COLO829 (cell line): ENCODE results near the gene RUBCNL.
"Not testable (repeated sequence)": the region's sequence is repeated elsewhere in the genome, so short reads cannot be mapped to it uniquely, and the experiment has no call there.

ENCODE experiments used
- DNase-seq: peaks from one replicate; pipeline ENCODE4 v3.0.0; 2012; ENCODE audit warnings: low spot score

RUBCNL gene

DNA sequence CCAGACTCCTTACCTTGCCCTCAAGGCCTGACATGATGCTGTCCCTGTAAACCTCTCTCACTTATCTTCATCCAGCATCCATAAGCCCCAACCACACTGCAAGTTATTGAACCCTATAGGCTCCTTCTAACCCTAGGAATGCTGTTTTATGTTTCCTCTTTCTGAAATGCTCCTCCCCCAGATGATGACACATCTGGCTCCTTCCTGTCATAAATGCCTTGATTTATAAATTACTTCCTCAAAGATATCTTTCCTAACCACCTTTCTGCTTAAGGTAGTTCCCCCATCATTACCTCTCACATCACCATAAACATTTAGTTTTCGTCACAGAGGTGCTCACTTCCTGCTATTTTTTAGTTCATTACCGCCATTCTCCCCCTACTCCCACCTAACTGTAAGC, 12.3 kb downstream of the RUBCNL start:
- DNase-seq, result no peak

DNA sequence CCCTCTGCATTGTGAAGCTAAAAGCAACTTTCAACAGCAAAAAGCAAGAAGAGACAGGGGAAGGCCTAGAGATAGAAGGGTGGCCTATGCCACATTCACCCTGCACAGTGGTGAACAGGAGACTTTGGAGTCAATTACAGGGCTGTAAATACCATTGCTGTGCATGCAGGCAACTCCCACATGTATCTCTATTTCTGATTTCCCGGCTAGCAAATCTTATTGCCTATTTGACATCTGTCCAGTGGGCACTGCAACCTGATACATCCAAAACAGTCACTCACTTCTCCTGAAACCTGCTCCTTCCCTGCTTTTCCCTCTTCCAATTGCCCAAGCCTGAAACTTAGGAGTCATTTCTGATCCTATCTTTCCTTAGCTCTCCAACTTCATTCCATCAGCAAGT, 13.4 kb downstream of the RUBCNL start:
- DNase-seq, result no peak

DNA sequence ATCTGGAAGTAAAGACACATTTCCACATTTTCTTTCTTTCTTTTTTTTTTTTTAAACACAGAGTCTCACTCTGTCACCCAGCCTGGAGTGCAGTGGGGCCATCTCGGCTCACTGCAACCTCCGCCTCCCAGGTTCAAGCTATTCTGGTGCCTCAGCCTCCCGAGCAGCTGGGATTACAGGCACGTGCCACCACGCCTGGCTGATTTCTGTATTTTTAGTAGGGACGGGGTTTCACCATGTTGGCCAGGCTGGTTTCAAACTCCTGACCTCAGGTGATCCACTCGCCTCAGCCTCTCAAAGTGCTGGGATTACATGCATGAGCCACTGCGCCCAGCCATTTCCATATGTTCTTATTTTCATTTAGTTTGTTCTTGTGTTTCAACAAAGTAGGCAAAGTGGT, 14.1 kb downstream of the RUBCNL start:
- DNase-seq, result not testable (repeated sequence)

DNA sequence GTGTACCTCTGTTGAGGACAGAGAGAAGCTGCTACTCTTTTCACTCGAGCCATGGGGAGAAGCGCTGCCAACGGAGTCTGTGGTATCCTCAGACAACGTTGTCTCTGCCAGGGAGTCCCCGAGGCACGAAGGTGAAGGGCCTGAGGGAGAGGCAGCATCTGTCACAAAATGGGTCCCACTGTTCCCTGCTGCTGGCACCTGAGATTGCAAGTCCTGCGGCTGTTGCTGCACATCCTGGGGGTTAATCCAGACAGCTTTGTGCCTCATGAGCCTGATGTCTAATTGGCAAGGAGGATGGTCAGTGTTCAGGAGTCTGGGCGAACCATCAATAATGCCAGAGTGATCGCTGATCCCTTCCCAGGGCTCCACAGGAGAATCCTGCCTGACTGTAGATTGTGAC, 15.0 kb downstream of the RUBCNL start:
- no peak for DNase-seq

DNA sequence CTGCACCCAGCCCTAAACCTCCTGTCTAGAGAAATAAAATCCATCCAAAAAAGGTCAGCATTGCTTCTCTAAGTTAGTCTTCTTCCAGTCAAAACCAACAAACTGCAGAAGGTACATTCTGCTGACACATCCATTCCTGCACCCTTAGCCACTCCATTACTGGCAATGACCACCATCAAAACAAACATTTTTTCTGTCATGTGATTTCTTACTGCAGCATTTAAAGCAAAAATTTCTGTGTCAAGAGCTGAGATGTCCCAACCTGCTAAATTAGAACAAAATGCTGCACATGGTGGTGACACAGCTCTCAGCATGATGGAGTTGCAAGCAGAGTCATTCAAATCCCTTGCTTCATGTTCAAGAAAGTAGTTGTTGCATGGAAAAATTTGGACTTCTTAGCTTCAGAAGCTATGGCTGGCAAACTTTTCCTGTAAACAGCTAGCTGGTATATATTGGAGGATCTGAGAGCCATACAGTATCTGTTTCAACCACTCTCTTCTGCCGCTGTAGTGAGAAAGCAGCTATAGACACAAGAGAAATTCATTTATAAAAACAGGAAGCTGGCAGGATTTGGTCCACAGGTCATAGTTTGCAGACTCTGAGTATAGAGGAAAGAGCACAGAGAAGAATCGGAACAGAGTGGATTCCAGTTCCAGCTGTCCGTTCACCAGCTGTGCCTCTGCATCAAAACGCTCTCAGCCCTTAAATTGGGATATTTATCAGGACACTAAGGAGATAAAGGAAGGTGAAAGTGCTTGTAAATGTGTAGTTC, 17.4 kb downstream of the RUBCNL start:
- no peak for DNase-seq

DNA sequence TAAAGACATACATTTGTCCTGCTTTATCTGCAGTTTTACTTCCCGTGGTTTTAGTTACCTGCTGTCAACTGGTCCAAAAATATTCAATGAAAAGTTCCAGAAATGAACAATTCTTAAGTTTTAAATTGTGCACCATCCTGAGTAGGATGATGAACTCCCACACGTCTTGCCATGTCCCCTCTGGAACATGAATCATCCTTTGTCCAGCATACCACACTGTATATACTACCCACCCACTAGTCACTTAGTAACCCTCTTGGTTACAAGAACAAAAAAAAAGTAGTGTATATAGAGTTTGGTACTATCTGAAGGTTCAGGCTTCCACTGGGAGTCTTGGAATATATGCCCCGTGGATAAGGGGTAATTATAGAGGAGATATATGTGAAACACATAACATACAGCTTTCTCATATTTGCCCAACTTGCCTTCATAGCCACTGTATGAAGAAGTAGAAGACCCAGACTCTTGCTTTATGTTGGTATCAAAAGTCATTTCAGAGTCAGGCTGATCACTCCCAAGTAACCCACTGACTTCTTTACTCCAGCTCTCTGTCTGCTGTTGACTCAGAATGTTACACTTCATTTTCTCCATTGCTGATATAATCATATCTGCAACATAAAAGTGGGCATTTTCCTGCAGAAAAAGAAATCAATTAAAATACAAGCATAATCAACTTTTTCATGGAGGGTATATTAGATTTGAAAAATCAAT, 19.3 kb downstream of the RUBCNL start:
- no peak for DNase-seq

DNA sequence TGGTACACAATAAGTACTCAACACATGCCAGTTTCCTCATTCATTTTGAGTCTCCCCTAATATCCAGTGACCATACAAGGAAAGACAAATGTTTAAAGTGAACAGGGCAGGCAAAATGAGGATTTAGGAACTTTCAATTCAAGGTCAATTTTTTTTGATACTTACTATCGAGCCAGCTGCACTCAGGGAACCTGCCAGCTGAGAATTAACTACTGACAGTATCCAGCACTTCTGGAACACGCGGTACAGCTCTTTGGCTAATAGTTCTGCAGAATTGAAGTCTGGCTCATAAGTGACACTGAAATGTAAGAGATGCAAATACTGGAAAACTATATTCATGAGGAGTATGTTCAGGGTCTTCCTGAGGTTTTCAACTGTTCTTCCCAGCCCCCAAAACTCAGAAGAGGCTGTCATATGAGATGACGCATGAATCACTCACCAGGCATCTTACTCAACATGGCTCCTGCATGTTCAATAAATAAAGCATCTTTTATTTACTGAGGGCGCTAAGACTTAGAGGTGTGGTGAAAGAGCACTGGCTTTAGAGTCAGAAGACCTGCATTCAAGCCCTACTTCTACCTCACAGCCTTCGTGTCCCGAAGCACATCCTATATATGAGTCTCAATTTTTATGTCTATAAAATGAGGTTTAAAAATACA, 25.6 kb downstream of the RUBCNL start:
- peak; percentile 13 for DNase-seq

DNA sequence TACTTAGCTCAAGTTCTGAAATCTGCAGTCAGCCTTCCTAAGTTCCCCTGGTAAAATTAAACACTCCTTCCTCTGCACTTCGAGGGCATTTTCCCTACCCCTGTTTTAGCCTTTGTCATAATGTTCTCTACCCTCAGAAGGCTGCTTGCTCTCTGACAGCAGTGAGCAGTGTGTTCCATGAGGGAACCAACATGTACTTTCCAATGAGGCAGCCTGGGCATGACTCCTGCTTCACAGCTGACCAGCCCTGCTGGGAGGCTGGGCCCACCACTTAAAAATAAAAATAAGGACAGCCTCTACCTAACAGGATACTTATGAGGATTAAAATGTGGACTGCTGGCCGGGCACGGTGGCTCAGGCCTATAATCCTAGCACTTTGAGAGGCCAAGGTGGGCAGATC, 26.4 kb downstream of the RUBCNL start:
- DNase-seq, result no peak

DNA sequence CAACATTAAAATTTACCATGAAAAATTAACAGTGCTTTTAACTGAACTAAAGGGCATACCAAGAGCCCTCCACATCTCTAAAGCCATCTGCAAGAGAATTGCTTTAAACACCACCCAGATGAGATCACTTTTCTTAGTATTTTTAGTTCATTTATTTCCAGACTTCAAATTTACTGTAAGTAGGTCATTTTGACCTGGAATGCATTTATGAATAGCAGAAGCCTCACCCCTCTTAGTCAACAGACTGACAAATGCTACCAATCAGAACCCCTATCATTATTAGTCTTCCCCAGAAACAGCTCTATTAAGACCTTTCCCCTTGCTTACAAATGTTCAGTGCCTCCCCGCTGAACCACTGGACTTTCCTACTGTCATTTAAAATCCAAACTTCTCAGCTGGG, 27.3 kb downstream of the RUBCNL start:
- no peak for DNase-seq

DNA sequence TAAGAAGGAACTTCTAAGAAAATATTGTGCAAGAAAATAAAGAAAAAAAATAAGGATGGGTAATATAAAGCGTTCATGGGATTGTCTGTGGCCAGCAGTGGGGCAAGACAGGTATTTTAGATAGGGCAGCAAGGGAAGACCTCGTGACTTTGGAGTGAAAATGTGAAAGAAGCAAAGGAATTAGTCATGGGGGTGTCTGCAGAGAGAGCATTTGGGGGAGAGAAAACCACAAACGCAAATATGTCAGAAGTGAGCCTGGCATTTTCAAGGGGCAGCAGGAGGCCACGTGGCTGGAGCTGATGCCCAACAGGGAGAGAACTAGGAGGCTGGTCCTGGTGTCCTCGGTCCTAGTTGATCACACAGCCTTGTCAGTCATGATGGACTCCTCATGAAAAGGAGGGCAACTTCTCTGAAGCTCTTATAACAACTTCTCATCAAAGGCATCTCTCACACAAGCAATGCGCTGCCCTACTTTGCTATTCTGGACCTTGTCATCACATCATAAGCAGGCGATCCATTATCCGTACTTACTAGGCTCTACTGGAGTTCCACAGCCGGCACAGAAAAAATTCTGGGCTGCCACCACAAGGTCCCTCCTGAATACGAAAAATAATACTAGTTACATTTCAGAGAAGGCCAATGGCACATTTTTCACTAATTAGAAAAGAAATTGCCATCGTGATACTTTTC, 31.0 kb downstream of the RUBCNL start:
- no peak for DNase-seq

DNA sequence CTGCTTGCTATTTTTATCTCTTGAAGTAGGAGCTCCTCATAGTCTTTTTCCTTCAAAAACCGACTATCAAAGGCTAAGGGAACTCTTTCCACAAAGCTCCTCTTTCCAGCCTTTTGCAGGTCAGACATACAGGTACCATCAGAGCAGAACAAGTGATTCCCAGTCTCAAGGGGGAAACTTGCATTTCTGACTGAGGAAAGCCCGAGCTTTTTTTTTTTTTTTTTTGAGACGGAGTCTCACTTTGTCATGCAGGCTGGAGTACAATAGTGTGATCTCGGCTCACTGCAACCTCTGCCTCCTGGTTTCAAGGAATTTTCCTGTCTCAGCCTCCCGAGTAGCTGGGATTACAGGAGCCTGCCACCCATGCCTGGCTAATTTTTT, 32.0 kb downstream of the RUBCNL start:
- no peak for DNase-seq

DNA sequence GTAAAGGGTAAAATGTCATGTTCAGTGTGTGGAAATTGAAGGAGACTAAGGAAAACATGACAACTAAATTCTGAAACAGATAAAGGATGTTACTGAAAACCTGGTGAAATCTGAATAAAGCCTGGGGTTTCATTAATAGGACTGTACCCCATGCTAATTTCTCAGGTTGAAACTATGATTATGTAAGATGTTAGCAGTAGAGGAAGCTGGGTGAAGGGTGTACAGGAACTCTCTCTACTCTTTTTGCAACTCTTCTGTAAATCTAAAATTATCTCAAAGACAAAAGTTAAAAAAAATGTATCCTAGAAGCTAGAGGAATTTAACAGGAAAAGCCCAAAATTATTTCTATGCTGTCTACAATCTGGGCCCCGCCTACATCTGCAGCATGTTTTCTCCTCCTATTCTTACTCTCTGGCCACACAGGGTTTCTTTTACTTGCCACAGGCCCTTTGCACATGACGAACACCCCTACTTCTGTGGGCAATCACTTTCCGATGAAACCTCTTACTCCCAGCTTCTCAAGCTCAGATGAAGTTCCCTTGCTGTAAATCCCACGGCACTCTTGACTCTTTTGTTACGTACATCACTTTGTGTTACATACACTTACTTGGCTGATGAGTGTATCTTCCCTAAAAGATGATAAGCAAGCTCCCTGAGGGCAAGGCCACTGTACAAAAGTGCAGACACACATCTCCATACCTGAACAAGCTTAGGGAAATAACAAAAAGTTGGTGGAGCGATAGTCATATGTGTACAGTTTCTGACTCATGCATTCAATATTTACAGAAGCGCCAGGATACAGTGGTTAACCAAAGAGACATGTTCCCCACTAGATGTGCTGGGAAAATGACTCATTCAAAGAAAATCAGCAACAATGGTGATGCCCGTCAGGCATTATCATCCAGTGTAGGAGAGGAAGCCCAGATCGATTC, 32.6 kb downstream of the RUBCNL start:
- peak; percentile 52 for DNase-seq

DNA sequence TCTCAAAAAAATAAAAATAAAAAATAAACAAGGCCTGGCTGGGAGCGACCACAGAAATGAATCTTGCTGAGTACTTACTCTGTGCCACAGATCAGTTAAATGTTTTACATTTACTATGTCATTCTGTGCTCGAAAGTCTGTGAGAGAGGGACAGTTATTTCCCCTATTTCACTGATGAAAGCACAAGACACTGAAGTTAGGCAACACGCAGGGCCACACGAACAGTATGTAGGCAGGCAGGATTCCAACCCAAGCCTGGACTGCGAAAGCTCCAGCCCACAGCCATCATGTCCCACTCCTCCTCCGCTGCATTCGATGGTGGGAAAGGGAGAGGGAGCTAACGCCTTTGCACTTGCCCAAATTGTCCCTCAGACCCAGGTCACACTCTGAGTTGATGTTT, 34.2 kb downstream of the RUBCNL start:
- DNase-seq, result no peak

DNA sequence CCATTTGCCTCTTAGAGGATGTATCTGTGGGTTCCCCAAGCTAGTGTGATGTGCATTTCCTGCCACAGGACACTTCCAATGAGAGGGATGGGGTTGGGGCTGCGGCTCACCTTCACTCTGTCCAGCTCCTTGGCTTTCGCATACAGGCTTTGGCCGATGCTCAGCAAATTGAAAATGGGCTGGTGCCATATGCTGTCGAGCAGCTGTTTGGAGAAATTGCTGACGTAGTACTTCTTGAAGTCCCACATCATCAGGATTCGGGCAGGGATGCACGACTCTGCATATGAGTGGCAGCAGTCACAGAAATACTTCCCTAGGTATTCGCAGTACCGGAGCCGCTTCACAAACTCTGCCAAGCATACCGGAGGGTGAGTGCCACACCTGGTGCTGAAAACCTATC, 37.0 kb downstream of the RUBCNL start:
- no peak for DNase-seq

DNA sequence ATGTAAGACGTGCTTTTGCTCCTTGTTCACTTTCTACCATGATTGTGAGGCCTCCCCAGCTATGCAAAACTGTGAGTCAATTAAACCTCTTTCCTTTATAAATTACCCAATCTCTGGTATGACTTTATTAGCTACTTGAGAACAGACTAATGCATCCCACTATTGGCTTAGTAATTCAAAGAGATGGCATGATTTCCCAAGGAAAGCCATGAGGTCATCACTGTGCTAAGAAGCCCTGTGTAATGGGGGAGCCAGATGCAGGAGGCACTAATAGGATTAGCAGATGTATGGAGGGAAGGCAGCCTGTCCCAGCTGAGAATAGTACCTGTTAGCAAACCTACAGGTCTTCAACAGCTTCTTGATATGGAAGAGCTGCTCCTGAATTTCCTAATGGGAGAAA, 38.1 kb downstream of the RUBCNL start:
- no peak for DNase-seq

DNA sequence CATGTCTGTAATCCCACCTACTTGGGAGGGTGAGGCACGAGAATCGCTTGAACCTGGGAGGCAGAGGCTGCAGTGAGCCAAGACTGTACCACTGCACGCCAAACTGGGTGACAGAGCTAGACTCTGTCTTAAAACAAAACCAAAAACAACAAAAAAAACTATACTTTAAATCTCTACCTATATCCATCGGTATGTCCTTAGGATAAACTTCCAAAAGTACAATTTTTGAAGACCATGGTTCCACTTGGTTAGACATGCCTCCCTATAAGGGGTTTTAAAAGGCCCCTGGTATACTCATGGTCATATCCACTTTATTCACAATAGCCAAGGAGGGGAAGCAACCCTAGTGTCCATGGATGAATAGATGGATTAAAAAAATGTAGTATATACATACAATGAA, 39.8 kb downstream of the RUBCNL start:
- no peak for DNase-seq

DNA sequence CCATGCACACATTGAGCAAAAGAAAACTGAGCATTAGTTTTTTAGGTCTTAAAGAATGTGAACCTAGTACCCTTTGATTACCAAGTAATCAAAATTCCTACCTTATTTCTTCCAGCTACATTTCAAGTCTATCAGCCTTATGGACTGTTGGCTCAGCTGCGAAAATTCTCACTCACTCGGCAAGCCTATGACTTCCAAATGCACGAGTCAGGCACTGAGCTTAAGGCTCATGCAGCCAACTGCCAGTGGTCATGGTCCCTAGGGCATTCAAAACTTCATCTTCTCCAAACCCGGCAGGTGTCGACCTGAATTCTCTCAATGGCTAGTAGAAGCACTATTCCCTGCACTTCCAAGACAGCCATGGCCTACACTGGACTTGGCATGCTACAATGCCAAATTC, 41.2 kb downstream of the RUBCNL start:
- no peak for DNase-seq

DNA sequence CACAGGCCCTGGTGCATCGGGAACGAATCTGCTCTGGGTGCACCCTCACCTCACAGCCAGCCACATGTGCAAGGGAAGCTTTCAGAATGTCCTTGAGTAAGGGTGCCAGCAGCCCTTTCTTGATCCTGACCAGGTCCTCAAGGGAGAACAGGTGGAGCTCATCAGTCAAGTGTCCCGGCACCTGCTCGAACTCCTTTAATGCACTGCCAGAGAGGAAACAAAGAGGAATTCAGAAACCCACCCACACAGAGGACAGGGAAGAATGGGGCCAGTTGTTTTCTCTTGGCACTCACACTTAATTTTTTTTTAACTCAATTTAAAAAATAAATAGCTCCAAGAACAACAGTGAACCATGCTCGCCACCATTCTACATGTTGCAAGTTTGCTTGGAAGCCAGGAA, 41.7 kb downstream of the RUBCNL start:
- DNase-seq, result peak; percentile 65

DNA sequence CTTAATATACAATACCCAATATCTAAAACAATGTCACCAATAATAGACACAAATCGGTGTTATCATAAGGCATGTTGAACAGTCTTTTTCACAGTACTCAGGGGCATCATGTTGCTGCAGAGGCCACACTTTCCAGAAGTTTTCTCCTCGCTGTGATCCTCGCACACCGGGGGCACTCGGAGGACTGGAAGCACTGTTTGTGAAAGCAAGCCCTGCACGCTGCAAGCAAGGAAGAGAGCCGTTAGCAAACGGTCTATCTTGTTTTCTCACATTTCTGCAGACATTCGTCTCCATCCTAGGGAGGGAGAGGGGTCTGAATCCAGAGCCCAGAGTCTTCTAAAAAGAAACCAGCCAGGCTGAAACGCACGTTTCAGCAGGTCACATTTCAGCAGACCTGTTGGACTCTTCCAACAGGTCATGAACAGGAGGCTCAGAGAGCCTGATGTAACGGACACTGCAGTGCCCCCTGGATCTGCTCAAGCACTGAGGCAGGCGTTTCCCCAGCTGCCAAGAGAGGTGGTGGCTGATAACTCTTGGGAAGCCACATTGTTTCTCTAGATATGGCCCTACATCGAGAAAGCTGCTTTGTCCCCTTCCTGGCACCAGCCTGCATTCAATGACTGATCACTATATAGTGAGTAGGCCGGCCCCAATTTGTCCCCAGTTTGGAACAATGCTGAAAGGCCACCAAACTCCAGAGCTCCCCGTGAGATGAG, 43.6 kb downstream of the RUBCNL start:
- DNase-seq, result no peak

DNA sequence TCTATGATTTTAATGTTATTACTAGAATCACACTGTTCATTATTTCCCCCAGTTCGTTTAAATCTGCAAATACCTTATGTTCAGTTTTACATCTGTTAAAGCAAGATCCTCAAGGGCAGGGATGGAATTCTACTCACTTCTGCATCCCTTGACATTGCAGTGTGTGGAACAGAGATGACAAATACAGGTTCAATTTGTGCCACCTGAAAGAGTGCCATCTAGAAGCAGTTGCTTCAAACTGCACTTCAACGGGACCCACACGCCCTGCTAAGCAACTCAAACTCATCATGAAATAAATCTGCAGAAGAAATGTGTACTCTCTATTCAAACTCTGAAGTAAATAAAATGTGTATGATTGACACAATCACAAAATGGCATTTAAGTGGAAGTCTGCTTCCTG, 44.5 kb downstream of the RUBCNL start:
- DNase-seq, result no peak

DNA sequence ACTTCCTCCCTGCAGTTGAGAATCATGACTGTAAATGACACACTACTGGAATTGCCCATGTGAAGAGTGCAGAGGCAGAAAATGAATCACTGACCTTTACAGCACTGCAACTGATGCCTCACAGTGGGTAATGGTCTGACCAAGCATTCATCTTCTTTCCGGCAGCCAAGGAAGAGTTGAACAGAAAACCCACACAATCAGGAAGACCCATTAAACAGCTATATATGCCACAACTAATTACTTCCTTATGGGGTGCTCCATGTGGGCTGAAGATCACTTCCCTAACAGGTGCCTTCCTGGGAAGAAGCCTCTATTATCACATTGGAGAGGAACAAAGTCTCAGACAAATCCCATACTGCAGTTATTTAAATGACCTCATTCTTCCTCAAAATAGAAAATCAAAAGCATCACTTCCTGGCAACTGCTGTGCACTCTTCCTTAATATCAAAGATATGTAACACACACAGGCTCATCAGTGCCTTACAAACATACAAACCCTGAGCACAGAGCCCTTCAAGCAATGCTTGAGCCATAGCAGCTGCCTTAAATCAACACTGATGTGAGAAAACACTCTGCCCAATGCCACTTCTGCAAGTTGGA, 45.8 kb downstream of the RUBCNL start:
- no peak for DNase-seq
